Right lobe of liver (tissue), 4 donors: ENCODE measurements around the gene NPL.

Experiments
- POLR2A ChIP-seq: fragments of 450-650 bp; IDR thresholded peaks from one replicate; pipeline ENCODE4 v1.6.1; 2017; ENCODE audit warnings: antibody characterized with exemption, mild to moderate bottlenecking
- TF ChIP-seq, protein P1 (sequence below), 4 donors: fragments of 200-600 bp in 3 of 4; fragments of 450-650 bp in 1 of 4; IDR thresholded peaks; one replicate each; pipeline versions ENCODE4 v1.5.1 to v1.8.0; 2016 to 2022; ENCODE audit warnings: antibody characterized with exemption in 4 of 4, mild to moderate bottlenecking in 2 of 4
- donor health status: DM: no; HTN: no; CAD: no.
- donor health status: DM: no; HTN: no; CAD: no.
- donor health status: DM: no; HTN: yes; CAD: no.

DNA sequence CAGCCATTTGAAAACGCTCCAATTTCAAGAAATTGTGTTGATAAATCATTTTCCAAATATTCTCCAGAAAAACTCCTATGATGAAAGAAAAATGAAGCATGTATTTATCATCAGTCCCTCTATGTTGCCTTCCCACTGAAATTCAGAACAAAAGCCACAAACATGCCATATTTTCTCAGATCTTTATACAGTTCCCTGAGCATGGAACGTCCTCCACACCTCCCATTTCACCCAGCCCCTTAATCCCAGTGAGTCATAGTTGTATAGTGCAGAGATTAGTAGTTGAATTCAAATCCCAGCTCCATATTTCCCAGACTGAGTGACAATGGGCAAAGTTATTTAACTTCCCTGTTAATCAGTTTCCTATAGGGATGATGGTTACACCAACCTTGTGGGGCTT, 20.6 kb upstream of the NPL start:
- TF ChIP-seq, protein P1, sequence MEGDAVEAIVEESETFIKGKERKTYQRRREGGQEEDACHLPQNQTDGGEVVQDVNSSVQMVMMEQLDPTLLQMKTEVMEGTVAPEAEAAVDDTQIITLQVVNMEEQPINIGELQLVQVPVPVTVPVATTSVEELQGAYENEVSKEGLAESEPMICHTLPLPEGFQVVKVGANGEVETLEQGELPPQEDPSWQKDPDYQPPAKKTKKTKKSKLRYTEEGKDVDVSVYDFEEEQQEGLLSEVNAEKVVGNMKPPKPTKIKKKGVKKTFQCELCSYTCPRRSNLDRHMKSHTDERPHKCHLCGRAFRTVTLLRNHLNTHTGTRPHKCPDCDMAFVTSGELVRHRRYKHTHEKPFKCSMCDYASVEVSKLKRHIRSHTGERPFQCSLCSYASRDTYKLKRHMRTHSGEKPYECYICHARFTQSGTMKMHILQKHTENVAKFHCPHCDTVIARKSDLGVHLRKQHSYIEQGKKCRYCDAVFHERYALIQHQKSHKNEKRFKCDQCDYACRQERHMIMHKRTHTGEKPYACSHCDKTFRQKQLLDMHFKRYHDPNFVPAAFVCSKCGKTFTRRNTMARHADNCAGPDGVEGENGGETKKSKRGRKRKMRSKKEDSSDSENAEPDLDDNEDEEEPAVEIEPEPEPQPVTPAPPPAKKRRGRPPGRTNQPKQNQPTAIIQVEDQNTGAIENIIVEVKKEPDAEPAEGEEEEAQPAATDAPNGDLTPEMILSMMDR (IDR thresholded peaks at IDR 0.05) = no peak
- no peak for TF ChIP-seq POLR2A
